CD4-positive, alpha-beta T cell treated with Interleukin-2 at 100 ng/mL for 4 hours (primary cell): ENCODE data around the gene SPIN2A.
"Not testable (repeated sequence)": the region's sequence is repeated elsewhere in the genome, so short reads cannot be mapped to it uniquely, and the experiment has no call there.

Source experiments
- DNase-seq: peaks from one replicate; pipeline ENCODE4 v3.0.0-alpha.2; 2020; ENCODE audit warnings: low spot score

Gene SPIN2A

GRCh38 chrX:57137073-57137472 lies at the start of gene SPIN2A:
TSS of gene SPIN2A (minus strand) at chrX:57137397. CDS start at chrX:57136597, 800 bp downstream.
- not testable (repeated sequence) for DNase-seq

GRCh38 chrX:57178605-57179004 lies 41.4 kb upstream of the SPIN2A start:
- DNase-seq: no peak

- DNase-seq: no peak
Observed at GRCh38 chrX:57177070-57177469, 39.9 kb upstream of the SPIN2A start.

- no peak for DNase-seq
Observed at GRCh38 chrX:57172544-57172943, 35.3 kb upstream of the SPIN2A start.

GRCh38 chrX:57156397-57157049 lies 19.3 kb upstream of the SPIN2A start:
- DNase-seq: no peak

- DNase-seq: no peak
Observed at GRCh38 chrX:57155171-57155570, 18.0 kb upstream of the SPIN2A start.

GRCh38 chrX:57152222-57152621 lies 15.0 kb upstream of the SPIN2A start:
- not testable (repeated sequence) for DNase-seq

GRCh38 chrX:57138674-57139073 lies 1.5 kb upstream of the SPIN2A start:
- DNase-seq: no peak

- DNase-seq: no peak
Observed at GRCh38 chrX:57137501-57137900, 304 bp upstream of the SPIN2A start.

GRCh38 chrX:57136589-57136988 lies 608 bp downstream of the SPIN2A start:
- not testable (repeated sequence) for DNase-seq

- DNase-seq: no peak
Observed at GRCh38 chrX:57135287-57135686, 1.9 kb downstream of the SPIN2A start.

GRCh38 chrX:57134702-57135101 lies 2.5 kb downstream of the SPIN2A start:
- no peak for DNase-seq

GRCh38 chrX:57133706-57134105 lies 3.5 kb downstream of the SPIN2A start:
- DNase-seq: no peak

- DNase-seq: not testable (repeated sequence)
Observed at GRCh38 chrX:57133284-57133683, 3.9 kb downstream of the SPIN2A start.

GRCh38 chrX:57132046-57132445 lies 5.2 kb downstream of the SPIN2A start:
- DNase-seq: no peak

GRCh38 chrX:57121816-57122215 lies 15.4 kb downstream of the SPIN2A start:
- no peak for DNase-seq

GRCh38 chrX:57121162-57121755 lies 15.9 kb downstream of the SPIN2A start, which contains the start of gene SPIN2B:
TSS of gene SPIN2B (minus strand) at chrX:57121548.
- DNase-seq: peak; percentile 70

GRCh38 chrX:57120619-57121161 lies 16.5 kb downstream of the SPIN2A start:
- not testable (repeated sequence) for DNase-seq

GRCh38 chrX:57119416-57119815 lies 17.8 kb downstream of the SPIN2A start:
- DNase-seq: no peak

- DNase-seq: not testable (repeated sequence)
Observed at GRCh38 chrX:57117566-57117965, 19.6 kb downstream of the SPIN2A start.

- DNase-seq: no peak
Observed at GRCh38 chrX:57104921-57105398, 32.2 kb downstream of the SPIN2A start.

- DNase-seq: no peak
Observed at GRCh38 chrX:57104406-57104805, 32.8 kb downstream of the SPIN2A start.

GRCh38 chrX:57103489-57103888 lies 33.7 kb downstream of the SPIN2A start:
- DNase-seq: no peak
